Activated naive CD8-positive, alpha-beta T cell treated with anti-CD3 and anti-CD28 coated beads, Interleukin-2, amount 50 U/mL, for 24 hours (primary cell): ENCODE results near the gene GABRG3.
A peak's percentile ranks its signal among the peaks of the same experiment; 100 is the strongest.
"Not testable (repeated sequence)": the region's sequence is repeated elsewhere in the genome, so short reads cannot be mapped to it uniquely, and the experiment has no call there.

ENCODE experiments used
- ATAC-seq: fragments of 150-1000 bp; cut with Tn5 transposase; one replicate; pipeline ENCODE4 v1.10.0; 2021
- DNase-seq: peaks from one replicate; pipeline ENCODE4 v3.0.0; 2021
- H3K27ac Mint-ChIP-seq: one replicate; pipeline ENCODE4 v1.8.0; 2021; ENCODE audit warnings: mild to moderate bottlenecking, mixed read lengths
- H3K27me3 Mint-ChIP-seq: one replicate; pipeline ENCODE4 v1.8.0; 2021; ENCODE audit warnings: mixed read lengths
- H3K36me3 Mint-ChIP-seq: one replicate; pipeline ENCODE4 v1.8.0; 2021; ENCODE audit warnings: low read depth, mixed read lengths
- H3K4me1 Mint-ChIP-seq: one replicate; pipeline ENCODE4 v1.8.0; 2021; ENCODE audit warnings: mixed read lengths
- H3K4me3 Mint-ChIP-seq: one replicate; pipeline ENCODE4 v1.8.0; 2021; ENCODE audit warnings: mild to moderate bottlenecking, moderate library complexity, mixed read lengths
- H3K9me3 Mint-ChIP-seq: one replicate; pipeline ENCODE4 v1.8.0; 2021; ENCODE audit warnings: mixed read lengths

GABRG3 gene

DNA sequence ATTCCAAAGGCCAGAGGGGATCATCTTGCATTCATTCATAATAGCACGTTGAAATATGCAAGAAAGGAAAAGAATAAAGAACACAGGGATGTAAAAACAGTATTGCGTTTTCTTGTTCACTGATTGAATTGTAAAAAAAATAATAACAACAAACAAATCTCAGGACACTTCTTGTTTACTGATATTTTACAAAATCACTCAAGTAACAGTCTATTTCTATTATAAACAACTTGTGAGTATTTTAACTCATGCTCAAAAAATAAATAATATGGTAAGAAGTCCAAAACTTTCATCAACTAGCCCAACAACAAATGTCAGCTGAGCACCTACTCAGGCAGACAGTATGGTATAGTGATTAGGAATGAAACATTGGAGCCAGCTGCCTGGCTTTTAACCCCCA, 2.2 kb upstream of the GABRG3 start:
- H3K36me3 Mint-ChIP-seq, result peaks cover 1% of the 10 kb centered on the region
- H3K4me3 Mint-ChIP-seq, result no peak overlapping the region

GRCh38 chr15:26971271-26972018, 464 bp downstream of the GABRG3 start:
- Mint-ChIP-seq H3K9me3 (no peaks in the 10 kb centered on the region), H3K27me3 (peaks cover 16% of the 10 kb centered on the region), H3K27ac (no peak overlapping the region), H3K36me3 (peaks cover 1% of the 10 kb centered on the region), H3K4me1 (no peaks in the 10 kb centered on the region), H3K4me3 (no peak overlapping the region)
- ATAC-seq (no peak), DNase-seq (no peak)

More for the DNA sequence above, 2.2 kb upstream of the GABRG3 start:
- H3K27me3 Mint-ChIP-seq, result peaks cover 16% of the 10 kb centered on the region
- no peaks in the 10 kb centered on the region for H3K4me1 Mint-ChIP-seq
- ATAC-seq, result no peak
- no peak for DNase-seq
- H3K27ac Mint-ChIP-seq, result no peak overlapping the region
- H3K9me3 Mint-ChIP-seq, result peaks cover 4% of the 10 kb centered on the region

GRCh38 chr15:26972636-26973035, 1.7 kb downstream of the GABRG3 start:
- Mint-ChIP-seq H3K4me3 (no peak overlapping the region), H3K27ac (no peak overlapping the region), H3K36me3 (peaks cover 1% of the 10 kb centered on the region), H3K27me3 (peaks cover 14% of the 10 kb centered on the region), H3K4me1 (no peaks in the 10 kb centered on the region), H3K9me3 (peaks cover 4% of the 10 kb centered on the region)
- ATAC-seq (no peak), DNase-seq (no peak)

- H3K4me1 Mint-ChIP-seq, result no peaks in the 10 kb centered on the region
- DNase-seq, result no peak
- H3K9me3 Mint-ChIP-seq, result peaks cover 4% of the 10 kb centered on the region
- H3K27ac Mint-ChIP-seq, result no peak overlapping the region
- H3K4me3 Mint-ChIP-seq, result no peak overlapping the region
- no peak for ATAC-seq
- peaks cover 14% of the 10 kb centered on the region for H3K27me3 Mint-ChIP-seq
- peaks cover 1% of the 10 kb centered on the region for H3K36me3 Mint-ChIP-seq
Observed at GRCh38 chr15:26974120-26974780, 3.3 kb downstream of the GABRG3 start.

DNA sequence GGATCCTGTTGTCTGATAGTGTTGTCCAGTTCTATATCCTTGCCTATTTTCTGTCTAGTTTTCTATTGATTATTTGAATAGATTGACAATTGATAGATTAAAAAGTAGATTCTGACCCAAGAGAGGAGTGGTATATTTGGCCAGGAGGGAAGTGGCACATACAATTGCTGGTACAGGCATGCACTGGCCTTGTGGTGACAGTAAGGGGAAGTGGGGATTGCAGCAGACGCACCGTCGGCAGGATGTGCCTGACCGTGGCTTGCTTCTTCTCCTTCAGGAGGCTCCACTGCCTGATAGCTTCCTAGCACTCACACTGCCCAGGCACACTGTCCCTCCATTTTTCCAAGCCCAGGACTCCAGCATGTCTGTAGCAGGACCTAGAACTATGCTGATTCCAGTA, 10.5 kb downstream of the GABRG3 start:
- Mint-ChIP-seq H3K4me3 (no peak overlapping the region), H3K36me3 (no peaks in the 10 kb centered on the region), H3K4me1 (no peaks in the 10 kb centered on the region), H3K9me3 (peaks cover 4% of the 10 kb centered on the region), H3K27ac (no peak overlapping the region), H3K27me3 (no peaks in the 10 kb centered on the region)
- ATAC-seq, result no peak
- DNase-seq, result no peak

GRCh38 chr15:26983822-26984221, 12.8 kb downstream of the GABRG3 start:
- H3K27ac Mint-ChIP-seq, result no peak overlapping the region
- ATAC-seq (no peak), DNase-seq (no peak)
- no peak overlapping the region for H3K4me3 Mint-ChIP-seq
- no peaks in the 10 kb centered on the region for H3K4me1 Mint-ChIP-seq
- H3K27me3 Mint-ChIP-seq, result no peaks in the 10 kb centered on the region
- H3K9me3 Mint-ChIP-seq, result peaks cover 2% of the 10 kb centered on the region
- no peaks in the 10 kb centered on the region for H3K36me3 Mint-ChIP-seq

- Mint-ChIP-seq H3K27ac (no peak overlapping the region), H3K9me3 (peaks cover 4% of the 10 kb centered on the region), H3K4me3 (no peak overlapping the region), H3K27me3 (no peaks in the 10 kb centered on the region), H3K36me3 (no peaks in the 10 kb centered on the region), H3K4me1 (no peaks in the 10 kb centered on the region)
- DNase-seq, result no peak
- ATAC-seq, result no peak
Observed at GRCh38 chr15:26985050-26985449, 14.1 kb downstream of the GABRG3 start.

- Mint-ChIP-seq H3K27ac (no peak overlapping the region), H3K27me3 (no peaks in the 10 kb centered on the region), H3K36me3 (no peaks in the 10 kb centered on the region), H3K4me3 (no peak overlapping the region), H3K9me3 (peaks cover 29% of the 10 kb centered on the region), H3K4me1 (no peaks in the 10 kb centered on the region)
- no peak for ATAC-seq
- DNase-seq, result no peak
Observed at GRCh38 chr15:26996250-26996649, 25.3 kb downstream of the GABRG3 start.

GRCh38 chr15:27003003-27003402, 32.0 kb downstream of the GABRG3 start:
- not testable (repeated sequence) for H3K4me1 Mint-ChIP-seq, DNase-seq, H3K36me3 Mint-ChIP-seq, H3K27ac Mint-ChIP-seq, H3K4me3 Mint-ChIP-seq, ATAC-seq, H3K9me3 Mint-ChIP-seq, H3K27me3 Mint-ChIP-seq

- H3K9me3 Mint-ChIP-seq, H3K4me3 Mint-ChIP-seq, H3K36me3 Mint-ChIP-seq, DNase-seq, H3K4me1 Mint-ChIP-seq, H3K27me3 Mint-ChIP-seq, H3K27ac Mint-ChIP-seq, ATAC-seq: not testable (repeated sequence)
Observed at GRCh38 chr15:27004226-27004625, 33.2 kb downstream of the GABRG3 start.

GRCh38 chr15:27017168-27017809, 46.3 kb downstream of the GABRG3 start:
- DNase-seq (peak; percentile 12), ATAC-seq (no peak)
- Mint-ChIP-seq H3K9me3 (peaks cover 28% of the 10 kb centered on the region), H3K27me3 (no peaks in the 10 kb centered on the region), H3K27ac (no peak overlapping the region), H3K36me3 (no peaks in the 10 kb centered on the region), H3K4me1 (no peaks in the 10 kb centered on the region), H3K4me3 (no peak overlapping the region)

- Mint-ChIP-seq H3K27ac (no peak overlapping the region), H3K4me1 (no peaks in the 10 kb centered on the region), H3K4me3 (no peak overlapping the region), H3K27me3 (no peaks in the 10 kb centered on the region), H3K36me3 (no peaks in the 10 kb centered on the region), H3K9me3 (peaks cover 24% of the 10 kb centered on the region)
- DNase-seq, result no peak
- no peak for ATAC-seq
Observed at GRCh38 chr15:27019687-27020086, 48.7 kb downstream of the GABRG3 start.

GRCh38 chr15:27025481-27025966, 54.5 kb downstream of the GABRG3 start:
- Mint-ChIP-seq H3K27ac (no peak overlapping the region), H3K9me3 (peaks cover 6% of the 10 kb centered on the region), H3K4me1 (no peaks in the 10 kb centered on the region), H3K4me3 (no peak overlapping the region), H3K36me3 (no peaks in the 10 kb centered on the region), H3K27me3 (no peaks in the 10 kb centered on the region)
- no peak for DNase-seq
- no peak for ATAC-seq

DNA sequence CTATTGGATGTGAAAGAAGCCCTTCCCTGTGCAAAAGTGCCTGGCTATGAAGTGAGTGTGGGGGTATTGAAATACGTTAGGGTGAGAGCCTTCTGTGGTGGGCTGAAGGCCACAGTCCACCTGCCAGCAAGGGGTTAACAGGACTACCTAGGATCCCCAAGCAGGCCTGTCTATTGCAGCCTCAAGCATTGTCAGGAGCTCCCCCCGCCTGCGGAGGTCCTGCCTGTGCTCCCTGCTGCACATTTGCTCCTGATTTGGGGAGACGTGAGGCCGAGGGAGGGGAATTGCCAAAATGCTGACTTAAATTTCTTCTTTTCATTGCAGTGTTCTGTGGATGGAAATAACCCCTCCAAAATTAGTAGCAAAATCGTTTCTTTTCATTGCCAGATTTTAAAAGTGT, 56.2 kb downstream of the GABRG3 start:
- Mint-ChIP-seq H3K4me1 (no peaks in the 10 kb centered on the region), H3K4me3 (no peak overlapping the region), H3K27ac (no peak overlapping the region), H3K9me3 (peaks cover under 1% of the 10 kb centered on the region), H3K27me3 (no peaks in the 10 kb centered on the region), H3K36me3 (no peaks in the 10 kb centered on the region)
- ATAC-seq (no peak), DNase-seq (no peak)
